ENCODE measurements around the gene PDE11A. TPM values are rescaled to one million over a fixed set of nuclear protein-coding genes. Genes with fewer than 3 reads are reported as not detected.
"Not testable (repeated sequence)": the region's sequence is repeated elsewhere in the genome, so short reads cannot be mapped to it uniquely, and the experiment has no call there.

Gene PDE11A
- total RNA-seq, 4 donors from 2014 or later: 0.82 to 16.2 (median 4.3) TPM

- in situ Hi-C loops (cut with MboI; ENCODE audit: low sequenced_read_pairs in 4 of 4) (no loop called here), intact Hi-C loops (cut with DNase I; ENCODE audit: low total_unique reads) (no loop called here)
- DNase-seq: no peak
- no peak for TF ChIP-seq POLR2A (IDR thresholded peaks at IDR 0.05)
- TF ChIP-seq CTCF (IDR thresholded peaks at IDR 0.05 in 4 of 5, conservative IDR thresholded peaks at IDR 0.05 in 1 of 5): no peak
- ATAC-seq: no peak
- no peaks in the 10 kb centered on the region for H3K9me3 ChIP-seq
- H3K4me1 ChIP-seq: no peaks in the 10 kb centered on the region
- H3K4me3 ChIP-seq: no peak overlapping the region
- H3K27me3 ChIP-seq: no peaks in the 10 kb centered on the region
- no peaks in the 10 kb centered on the region for H3K36me3 ChIP-seq
- H3K27ac ChIP-seq: no peak overlapping the region
Observed at GRCh38 chr2:178043266-178043665, 29.3 kb downstream of the PDE11A start.

- H3K27me3 ChIP-seq; DNase-seq; ATAC-seq; H3K27ac ChIP-seq; H3K4me3 ChIP-seq; H3K4me1 ChIP-seq; intact Hi-C loops (cut with DNase I; ENCODE audit: low total_unique reads); H3K36me3 ChIP-seq; in situ Hi-C loops (cut with MboI; ENCODE audit: low sequenced_read_pairs in 4 of 4); H3K9me3 ChIP-seq: not testable (repeated sequence)
Observed at GRCh38 chr2:178033583-178033982, 39.0 kb downstream of the PDE11A start.

- no peak for TF ChIP-seq CTCF (IDR thresholded peaks at IDR 0.05 in 4 of 5, conservative IDR thresholded peaks at IDR 0.05 in 1 of 5)
- TF ChIP-seq POLR2A (IDR thresholded peaks at IDR 0.05): no peak
- no peak overlapping the region for H3K4me3 ChIP-seq
- in situ Hi-C loops (cut with MboI; ENCODE audit: low sequenced_read_pairs in 4 of 4) (no loop called here), intact Hi-C loops (cut with DNase I; ENCODE audit: low total_unique reads) (no loop called here)
- H3K9me3 ChIP-seq: no peaks in the 10 kb centered on the region
- no peaks in the 10 kb centered on the region for H3K4me1 ChIP-seq
- no peak for DNase-seq
- no peaks in the 10 kb centered on the region for H3K36me3 ChIP-seq
- no peak overlapping the region for H3K27ac ChIP-seq
- H3K27me3 ChIP-seq: no peaks in the 10 kb centered on the region
- ATAC-seq: no peak
Observed at GRCh38 chr2:178029342-178029741, 43.2 kb downstream of the PDE11A start.

- ATAC-seq (no peak), DNase-seq (no peak)
- TF ChIP-seq POLR2A (IDR thresholded peaks at IDR 0.05): no peak
- intact Hi-C loops (cut with DNase I; ENCODE audit: low total_unique reads): no loop called here
- no peaks in the 10 kb centered on the region for H3K27me3 ChIP-seq
- in situ Hi-C loops (cut with MboI; ENCODE audit: low sequenced_read_pairs in 4 of 4): no loop called here
- no peaks in the 10 kb centered on the region for H3K9me3 ChIP-seq
- no peak overlapping the region for H3K4me3 ChIP-seq
- no peaks in the 10 kb centered on the region for H3K4me1 ChIP-seq
- no peaks in the 10 kb centered on the region for H3K36me3 ChIP-seq
- H3K27ac ChIP-seq: no peak overlapping the region
Observed at GRCh38 chr2:178025551-178026185, 46.9 kb downstream of the PDE11A start.

GRCh38 chr2:178018141-178018540 is 54.4 kb downstream of the PDE11A start:
- no peak overlapping the region for H3K27ac ChIP-seq
- no peak for TF ChIP-seq POLR2A (IDR thresholded peaks at IDR 0.05)
- H3K4me1 ChIP-seq: no peaks in the 10 kb centered on the region
- no peaks in the 10 kb centered on the region for H3K27me3 ChIP-seq
- no peak for ATAC-seq
- H3K9me3 ChIP-seq: no peaks in the 10 kb centered on the region
- in situ Hi-C loops (cut with MboI; ENCODE audit: low sequenced_read_pairs in 4 of 4) (no loop called here), intact Hi-C loops (cut with DNase I; ENCODE audit: low total_unique reads) (no loop called here)
- H3K4me3 ChIP-seq: no peak overlapping the region
- H3K36me3 ChIP-seq: no peaks in the 10 kb centered on the region
- DNase-seq: no peak

- Histone ChIP-seq H3K27me3 (no peaks in the 10 kb centered on the region), H3K4me1 (no peaks in the 10 kb centered on the region), H3K27ac (no peak overlapping the region), H3K36me3 (no peaks in the 10 kb centered on the region), H3K4me3 (no peak overlapping the region), H3K9me3 (no peaks in the 10 kb centered on the region)
- intact Hi-C loops (cut with DNase I; ENCODE audit: low total_unique reads): no loop called here
- in situ Hi-C loops (cut with MboI; ENCODE audit: low sequenced_read_pairs in 4 of 4): no loop called here
- TF ChIP-seq POLR2A (IDR thresholded peaks at IDR 0.05) (no peak), CTCF (IDR thresholded peaks at IDR 0.05 in 4 of 5, conservative IDR thresholded peaks at IDR 0.05 in 1 of 5) (no peak)
- DNase-seq (no peak), ATAC-seq (no peak)
Observed at GRCh38 chr2:178016612-178017011, 56.0 kb downstream of the PDE11A start.
